ENCODE results near the gene IREB2. TPM values are rescaled to one million over a fixed set of nuclear protein-coding genes. Genes with fewer than 3 reads are reported as not detected.
A peak's percentile ranks its signal among the peaks of the same experiment; 100 is the strongest.

Gene IREB2
- total and polyA plus RNA-seq, 2 of the 13 experiments (the other 11 are each of a cell fraction or from before 2014, with no cell fraction given) = 24.2 to 30.4 TPM

DNA sequence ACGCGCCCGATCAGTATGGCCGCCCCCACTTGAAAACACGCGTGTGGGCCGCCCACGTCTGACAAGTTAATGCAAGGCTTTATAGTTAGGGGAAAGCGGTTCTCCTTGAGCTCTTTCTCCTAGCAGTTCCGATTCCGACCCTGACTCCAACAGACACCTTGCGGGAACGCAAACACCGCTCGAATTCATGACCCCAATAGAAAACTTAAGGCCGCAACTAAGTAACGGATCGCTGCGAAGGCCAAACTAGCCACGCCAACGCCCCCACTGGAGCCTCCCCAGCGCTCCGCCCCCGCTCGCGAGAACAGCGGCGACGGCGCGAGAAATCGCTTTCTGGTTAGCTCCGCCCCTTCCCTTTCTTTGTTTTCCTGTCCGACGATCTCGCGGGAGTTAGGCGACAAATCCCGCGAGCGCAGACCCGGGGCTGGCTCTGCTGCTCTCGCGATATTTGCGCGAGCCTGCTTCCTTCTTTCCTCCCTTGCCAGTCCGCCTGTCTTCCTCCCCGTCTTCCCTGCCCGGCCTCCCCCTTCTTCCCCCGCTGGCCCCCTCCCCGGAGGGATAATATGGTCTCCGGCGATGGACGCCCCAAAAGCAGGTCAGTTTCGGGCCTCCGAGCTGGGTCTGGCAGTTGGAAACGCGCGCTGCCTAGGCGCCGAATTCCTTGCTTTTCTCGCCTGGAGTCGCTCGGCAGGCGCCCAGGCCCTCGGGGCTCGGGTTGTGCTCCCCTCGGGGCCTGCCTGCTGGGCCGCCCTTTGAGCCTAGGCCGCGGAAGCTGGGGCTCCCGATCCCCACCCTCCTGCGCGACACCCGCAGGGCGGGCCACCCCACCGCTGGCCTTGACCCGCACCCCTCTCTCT, at the start of gene IREB2 (continued):
- TF ChIP-seq YEATS4 (CRISPR knock-in tag; IDR thresholded peaks at IDR 0.05; ENCODE audit: borderline replicate concordance) = peak; percentile 80
- peak; percentile 93 for TF ChIP-seq KAT8 (CRISPR knock-in tag; IDR thresholded peaks at IDR 0.05)
- peak; percentile 66; the same call in 1 of the 2 replicates for TF ChIP-seq RFXAP (CRISPR knock-in tag; IDR thresholded peaks at IDR 0.05; ENCODE audit: borderline replicate concordance)
- TF ChIP-seq CREM (IDR thresholded peaks at IDR 0.05) = peak; percentile 60
- no peak for TF ChIP-seq CREM (CRISPR knock-in tag; IDR thresholded peaks at IDR 0.05)
- peak; percentile 85 for TF ChIP-seq SP4 (CRISPR knock-in tag; IDR thresholded peaks at IDR 0.05)
- 0 out of 2 replicates have a peak, but pooled peaks have one; percentile 7 for TF ChIP-seq KLF11 (CRISPR knock-in tag; IDR thresholded peaks at IDR 0.05)
- peak; percentile 37; the same call in 1 of the 2 replicates for TF ChIP-seq ZNF124 (CRISPR knock-in tag; IDR thresholded peaks at IDR 0.05)
- TF ChIP-seq, protein P1, sequence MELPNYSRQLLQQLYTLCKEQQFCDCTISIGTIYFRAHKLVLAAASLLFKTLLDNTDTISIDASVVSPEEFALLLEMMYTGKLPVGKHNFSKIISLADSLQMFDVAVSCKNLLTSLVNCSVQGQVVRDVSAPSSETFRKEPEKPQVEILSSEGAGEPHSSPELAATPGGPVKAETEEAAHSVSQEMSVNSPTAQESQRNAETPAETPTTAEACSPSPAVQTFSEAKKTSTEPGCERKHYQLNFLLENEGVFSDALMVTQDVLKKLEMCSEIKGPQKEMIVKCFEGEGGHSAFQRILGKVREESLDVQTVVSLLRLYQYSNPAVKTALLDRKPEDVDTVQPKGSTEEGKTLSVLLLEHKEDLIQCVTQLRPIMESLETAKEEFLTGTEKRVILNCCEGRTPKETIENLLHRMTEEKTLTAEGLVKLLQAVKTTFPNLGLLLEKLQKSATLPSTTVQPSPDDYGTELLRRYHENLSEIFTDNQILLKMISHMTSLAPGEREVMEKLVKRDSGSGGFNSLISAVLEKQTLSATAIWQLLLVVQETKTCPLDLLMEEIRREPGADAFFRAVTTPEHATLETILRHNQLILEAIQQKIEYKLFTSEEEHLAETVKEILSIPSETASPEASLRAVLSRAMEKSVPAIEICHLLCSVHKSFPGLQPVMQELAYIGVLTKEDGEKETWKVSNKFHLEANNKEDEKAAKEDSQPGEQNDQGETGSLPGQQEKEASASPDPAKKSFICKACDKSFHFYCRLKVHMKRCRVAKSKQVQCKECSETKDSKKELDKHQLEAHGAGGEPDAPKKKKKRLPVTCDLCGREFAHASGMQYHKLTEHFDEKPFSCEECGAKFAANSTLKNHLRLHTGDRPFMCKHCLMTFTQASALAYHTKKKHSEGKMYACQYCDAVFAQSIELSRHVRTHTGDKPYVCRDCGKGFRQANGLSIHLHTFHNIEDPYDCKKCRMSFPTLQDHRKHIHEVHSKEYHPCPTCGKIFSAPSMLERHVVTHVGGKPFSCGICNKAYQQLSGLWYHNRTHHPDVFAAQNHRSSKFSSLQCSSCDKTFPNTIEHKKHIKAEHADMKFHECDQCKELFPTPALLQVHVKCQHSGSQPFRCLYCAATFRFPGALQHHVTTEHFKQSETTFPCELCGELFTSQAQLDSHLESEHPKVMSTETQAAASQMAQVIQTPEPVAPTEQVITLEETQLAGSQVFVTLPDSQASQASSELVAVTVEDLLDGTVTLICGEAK (IDR thresholded peaks at IDR 0.05) = no peak
- TF ChIP-seq, protein P1 (CRISPR knock-in tag; IDR thresholded peaks at IDR 0.05) = peak; percentile 78; the same call in 1 of the 2 replicates
- peak; percentile 30; the same call in 1 of the 2 replicates for TF ChIP-seq ZNF331 (CRISPR knock-in tag; IDR thresholded peaks at IDR 0.05)
- peak; percentile 88 for TF ChIP-seq DMAP1 (CRISPR knock-in tag; IDR thresholded peaks at IDR 0.05)
- no peak for TF ChIP-seq HMGXB3 (CRISPR knock-in tag; IDR thresholded peaks at IDR 0.05; ENCODE audit: borderline replicate concordance)
- TF ChIP-seq MTERF4 (CRISPR knock-in tag; IDR thresholded peaks at IDR 0.05) = no peak
- TF ChIP-seq ZC3H4 (CRISPR knock-in tag; IDR thresholded peaks at IDR 0.05; ENCODE audit: borderline replicate concordance) = no peak
- peak; percentile 23; the same call in 1 of the 2 replicates for TF ChIP-seq ZNF615 (CRISPR knock-in tag; IDR thresholded peaks at IDR 0.05; ENCODE audit: borderline replicate concordance)

All from HepG2 (cell line).